Parathyroid adenoma (tissue), 2 donors: Measurements from ENCODE around the gene ARHGEF28.

Experiments
- H2AFZ ChIP-seq: fragments of 300-600 bp; sonication (generic); one replicate; pipeline ENCODE4 v1.7.0; 2017; ENCODE audit warnings: antibody characterized with exemption, mild to moderate bottlenecking
- H3K27ac ChIP-seq: fragments of 300-600 bp; sonication (generic); one replicate; pipeline ENCODE4 v1.7.0; 2017
- H3K27me3 ChIP-seq: fragments of 300-600 bp; sonication (generic); one replicate; pipeline ENCODE4 v1.7.0; 2017; ENCODE audit warnings: low read length; ENCODE audit not compliant: control insufficient read depth, insufficient read depth
- H3K36me3 ChIP-seq: fragments of 300-600 bp; sonication (generic); one replicate; pipeline ENCODE4 v1.7.0; 2017; ENCODE audit warnings: low read length; ENCODE audit not compliant: control insufficient read depth, insufficient read depth
- H3K4me1 ChIP-seq: fragments of 300-600 bp; sonication (generic); one replicate; pipeline ENCODE4 v1.7.0; 2017; ENCODE audit warnings: control low read depth
- H3K4me2 ChIP-seq: fragments of 300-600 bp; sonication (generic); one replicate; pipeline ENCODE4 v1.7.0; 2017; ENCODE audit warnings: low read length
- H3K4me3 ChIP-seq: fragments of 300-600 bp; sonication (generic); one replicate; pipeline ENCODE4 v1.7.0; 2017; ENCODE audit warnings: low read depth, low read length
- H3K79me2 ChIP-seq: fragments of 300-600 bp; sonication (generic); one replicate; pipeline ENCODE4 v1.7.0; 2017; ENCODE audit warnings: control low read depth
- H3K9ac ChIP-seq: fragments of 300-600 bp; sonication (generic); one replicate; pipeline ENCODE4 v1.7.0; 2017; ENCODE audit warnings: mild to moderate bottlenecking
- H3K9me3 ChIP-seq: fragments of 300-600 bp; sonication (generic); one replicate; pipeline ENCODE4 v1.7.0; 2017; ENCODE audit warnings: low read length; ENCODE audit not compliant: control insufficient read depth
- CTCF ChIP-seq: fragments of 300-600 bp; sonication (generic); IDR thresholded peaks from one replicate; pipeline ENCODE4 v1.7.0; 2017; ENCODE audit warnings: antibody characterized with exemption, mild to moderate bottlenecking
- donor health status: primary hyperparathyroidism.

Gene ARHGEF28

GRCh38 chr5:73684691-73685090, 58.7 kb downstream of the ARHGEF28 start:
- H3K27me3 ChIP-seq, result no peaks in the 10 kb centered on the region
- TF ChIP-seq CTCF, result no peak
- H3K4me2 ChIP-seq, result no peak overlapping the region
- H3K9ac ChIP-seq, result no peak overlapping the region
- no peaks in the 10 kb centered on the region for H3K36me3 ChIP-seq
- H3K4me1 ChIP-seq, result no peaks in the 10 kb centered on the region
- no peak overlapping the region for H3K27ac ChIP-seq
- no peak overlapping the region for H3K4me3 ChIP-seq
- no peaks in the 10 kb centered on the region for H3K79me2 ChIP-seq
- H2AFZ ChIP-seq, result no peak overlapping the region
- H3K9me3 ChIP-seq, result no peaks in the 10 kb centered on the region

GRCh38 chr5:73686912-73687311, 60.9 kb downstream of the ARHGEF28 start:
- H3K9ac ChIP-seq, result no peak overlapping the region
- H3K36me3 ChIP-seq, result no peaks in the 10 kb centered on the region
- H3K4me1 ChIP-seq, result no peaks in the 10 kb centered on the region
- no peak for TF ChIP-seq CTCF
- no peaks in the 10 kb centered on the region for H3K9me3 ChIP-seq
- no peaks in the 10 kb centered on the region for H3K27me3 ChIP-seq
- H2AFZ ChIP-seq, result no peak overlapping the region
- H3K4me3 ChIP-seq, result no peak overlapping the region
- H3K27ac ChIP-seq, result no peak overlapping the region
- no peaks in the 10 kb centered on the region for H3K79me2 ChIP-seq
- H3K4me2 ChIP-seq, result no peak overlapping the region

- no peak overlapping the region for H2AFZ ChIP-seq
- no peaks in the 10 kb centered on the region for H3K79me2 ChIP-seq
- H3K4me3 ChIP-seq, result no peak overlapping the region
- no peak overlapping the region for H3K9ac ChIP-seq
- H3K27me3 ChIP-seq, result no peaks in the 10 kb centered on the region
- H3K4me1 ChIP-seq, result no peaks in the 10 kb centered on the region
- no peak overlapping the region for H3K27ac ChIP-seq
- H3K36me3 ChIP-seq, result no peaks in the 10 kb centered on the region
- no peaks in the 10 kb centered on the region for H3K9me3 ChIP-seq
- H3K4me2 ChIP-seq, result no peak overlapping the region
- TF ChIP-seq CTCF, result no peak
Measured at GRCh38 chr5:73687357-73687756, 61.4 kb downstream of the ARHGEF28 start.

GRCh38 chr5:73690015-73690414, 64.0 kb downstream of the ARHGEF28 start:
- Histone ChIP-seq H2AFZ (no peak overlapping the region), H3K9me3 (no peaks in the 10 kb centered on the region), H3K4me2 (no peak overlapping the region), H3K4me3 (no peak overlapping the region), H3K27me3 (no peaks in the 10 kb centered on the region), H3K27ac (no peak overlapping the region), H3K79me2 (no peaks in the 10 kb centered on the region), H3K4me1 (no peaks in the 10 kb centered on the region), H3K9ac (no peak overlapping the region), H3K36me3 (no peaks in the 10 kb centered on the region)
- no peak for TF ChIP-seq CTCF

- Histone ChIP-seq H3K9ac (no peak overlapping the region), H3K4me2 (no peak overlapping the region), H3K4me1 (no peaks in the 10 kb centered on the region), H3K27ac (no peak overlapping the region), H3K9me3 (no peaks in the 10 kb centered on the region), H3K36me3 (no peaks in the 10 kb centered on the region), H3K27me3 (no peaks in the 10 kb centered on the region), H2AFZ (no peak overlapping the region), H3K4me3 (no peak overlapping the region), H3K79me2 (no peaks in the 10 kb centered on the region)
- no peak for TF ChIP-seq CTCF
Measured at GRCh38 chr5:73691302-73692080, 65.5 kb downstream of the ARHGEF28 start.
